NCI-H146 treated with DMSO at 0.1 percent for 48 hours (cell line): ENCODE results near the gene SLC29A4.

Experiments used
- DNase-seq: peaks from one replicate; lab custom pipeline; 2025; ENCODE audit not compliant: unreplicated experiment; lab: John Stamatoyannopoulos, UW

Gene SLC29A4

DNA sequence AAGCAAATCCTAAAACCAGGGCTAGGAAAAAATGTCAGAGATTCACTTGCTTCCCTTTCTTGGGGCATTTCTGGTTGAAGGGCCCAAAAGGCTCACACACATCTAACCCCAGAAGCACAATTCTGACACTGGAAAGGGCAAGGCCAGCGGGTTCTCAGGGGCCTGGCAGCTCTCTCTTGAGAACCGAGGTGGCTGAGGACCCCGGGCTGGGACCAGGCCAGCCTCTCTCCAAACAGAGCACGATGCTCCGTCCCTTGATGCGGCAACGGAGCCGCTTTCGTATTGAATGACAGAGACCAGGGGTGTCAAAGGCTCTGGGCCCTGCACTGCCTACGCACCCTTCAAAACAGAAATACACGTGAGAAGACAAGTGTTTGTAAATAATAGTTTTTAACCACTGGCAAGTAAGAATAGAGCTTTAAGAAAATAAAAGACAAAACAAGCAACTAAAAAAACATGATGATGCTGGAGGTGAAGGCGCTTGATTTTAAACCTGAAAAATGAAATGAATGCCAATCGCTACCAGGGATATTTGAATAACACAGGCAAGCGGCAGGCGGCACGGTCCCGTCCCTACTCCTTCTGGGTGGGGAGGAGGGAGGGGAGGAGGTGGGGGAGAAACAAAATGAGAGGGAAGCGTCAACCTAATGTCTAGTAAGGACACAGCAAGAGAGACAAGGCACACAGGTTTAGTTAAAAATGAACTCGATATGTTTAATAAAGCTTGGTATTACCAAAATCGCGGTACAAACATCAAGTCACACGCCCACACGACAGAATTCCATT, 68.0 kb downstream of the SLC29A4 start:
- DNase-seq, result no peak

DNA sequence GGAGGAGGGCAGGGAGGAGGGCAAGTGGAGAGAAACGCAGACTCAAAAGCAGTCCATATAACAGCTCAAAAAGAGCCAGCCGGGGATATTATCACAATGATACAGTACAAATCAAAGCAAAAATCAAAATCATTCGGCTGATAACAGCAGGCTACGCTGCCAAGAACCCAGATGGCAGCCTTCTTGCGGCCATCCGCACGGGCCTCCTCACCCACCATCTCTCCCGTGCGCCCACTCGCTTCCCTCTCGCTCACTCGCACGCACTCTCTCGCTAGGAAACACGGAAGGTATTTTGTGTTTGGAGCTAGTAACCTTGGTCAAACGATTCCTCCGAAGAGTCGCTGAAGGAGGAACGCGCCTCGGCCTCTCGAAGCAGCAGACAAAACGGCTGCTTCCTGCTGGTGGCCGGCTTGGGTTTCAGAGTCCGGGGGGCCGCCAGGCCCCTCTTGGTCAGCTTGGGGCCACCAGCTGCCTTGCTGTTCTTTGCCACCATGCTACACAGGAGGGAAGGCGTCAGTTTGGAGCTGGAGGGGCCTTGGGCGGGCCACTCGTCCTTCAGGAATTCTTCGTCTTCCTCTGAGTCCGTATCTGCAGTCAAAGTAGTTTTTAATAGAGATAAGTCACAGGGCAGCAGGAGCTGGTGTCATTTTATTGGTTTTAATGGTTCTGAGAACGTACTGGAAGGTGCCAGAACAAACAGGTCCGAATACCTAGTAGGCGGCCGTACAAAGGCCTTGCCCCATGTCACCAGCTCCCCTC, 68.9 kb downstream of the SLC29A4 start:
- DNase-seq, result no peak

DNA sequence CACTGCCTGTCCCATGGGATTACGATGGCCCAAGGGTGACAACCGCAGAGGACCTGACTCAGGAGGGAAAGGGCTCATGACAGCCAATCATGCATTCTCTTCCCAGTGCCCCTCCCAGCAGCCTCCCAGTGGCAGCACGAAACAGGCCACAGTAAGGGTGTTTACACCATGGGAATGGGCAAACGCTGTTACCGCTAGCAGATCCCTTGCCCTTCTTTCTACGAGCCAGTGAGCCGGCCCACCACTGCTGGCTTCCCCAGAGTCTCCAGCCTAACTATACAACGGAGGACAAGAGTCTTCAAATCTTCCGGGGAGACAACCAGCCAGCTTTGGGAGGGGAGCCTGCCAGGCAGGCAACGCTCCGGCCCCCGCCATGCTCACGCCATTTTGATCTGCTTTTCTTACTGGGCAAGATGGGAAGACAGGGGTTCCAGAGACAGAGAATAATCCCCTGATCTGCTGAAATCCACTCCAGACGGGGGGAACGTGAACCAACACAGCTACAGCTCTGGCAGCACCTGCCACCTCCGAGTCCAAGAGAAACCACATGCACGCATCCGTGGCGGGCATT, 69.8 kb downstream of the SLC29A4 start:
- no peak for DNase-seq

DNA sequence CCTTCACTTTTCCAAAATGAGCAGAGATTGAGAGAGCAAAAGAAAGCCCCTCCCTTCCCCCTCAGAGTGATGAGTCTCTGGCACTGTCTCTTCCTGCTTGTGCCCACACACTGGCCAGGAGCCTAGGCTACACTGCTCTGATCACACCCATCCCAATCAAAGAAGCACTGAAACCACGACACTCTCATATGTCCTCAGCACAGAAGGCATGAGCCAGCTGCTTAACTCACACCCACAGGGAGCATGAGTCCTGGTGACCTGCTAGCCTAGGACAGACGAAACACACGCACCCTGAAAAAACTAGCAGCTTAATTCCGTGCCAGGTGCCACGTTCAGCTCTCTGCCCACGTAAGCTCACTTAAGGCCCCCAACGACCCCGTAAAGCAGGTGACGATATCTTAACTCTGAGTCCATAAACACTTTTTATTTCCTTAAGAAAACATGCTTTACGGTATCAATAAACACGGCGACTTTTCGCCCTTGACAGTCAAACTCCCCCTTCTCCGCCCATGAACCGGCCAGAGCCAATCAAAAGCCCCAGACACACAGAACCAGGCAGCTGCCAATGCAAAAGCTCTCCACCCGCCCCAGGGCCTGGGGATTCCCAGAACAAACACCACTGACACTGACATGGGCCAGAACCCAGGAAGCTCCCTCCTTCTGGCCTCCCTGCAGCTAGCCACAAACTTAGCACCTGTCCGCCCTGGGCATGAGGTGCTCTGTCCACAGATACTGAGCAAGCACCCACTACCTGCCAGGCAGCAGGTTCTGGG, 71.9 kb downstream of the SLC29A4 start:
- no peak for DNase-seq
